NOMO-1 treated with DMSO at 0.1 percent for 48 hours (cell line): ENCODE data around the gene RPL22.
A peak's percentile ranks its signal among the peaks of the same experiment; 100 is the strongest.

Experiments
- DNase-seq: peaks from one replicate; lab custom pipeline; 2025; ENCODE audit not compliant: unreplicated experiment; lab: John Stamatoyannopoulos, UW

RPL22 gene

DNA sequence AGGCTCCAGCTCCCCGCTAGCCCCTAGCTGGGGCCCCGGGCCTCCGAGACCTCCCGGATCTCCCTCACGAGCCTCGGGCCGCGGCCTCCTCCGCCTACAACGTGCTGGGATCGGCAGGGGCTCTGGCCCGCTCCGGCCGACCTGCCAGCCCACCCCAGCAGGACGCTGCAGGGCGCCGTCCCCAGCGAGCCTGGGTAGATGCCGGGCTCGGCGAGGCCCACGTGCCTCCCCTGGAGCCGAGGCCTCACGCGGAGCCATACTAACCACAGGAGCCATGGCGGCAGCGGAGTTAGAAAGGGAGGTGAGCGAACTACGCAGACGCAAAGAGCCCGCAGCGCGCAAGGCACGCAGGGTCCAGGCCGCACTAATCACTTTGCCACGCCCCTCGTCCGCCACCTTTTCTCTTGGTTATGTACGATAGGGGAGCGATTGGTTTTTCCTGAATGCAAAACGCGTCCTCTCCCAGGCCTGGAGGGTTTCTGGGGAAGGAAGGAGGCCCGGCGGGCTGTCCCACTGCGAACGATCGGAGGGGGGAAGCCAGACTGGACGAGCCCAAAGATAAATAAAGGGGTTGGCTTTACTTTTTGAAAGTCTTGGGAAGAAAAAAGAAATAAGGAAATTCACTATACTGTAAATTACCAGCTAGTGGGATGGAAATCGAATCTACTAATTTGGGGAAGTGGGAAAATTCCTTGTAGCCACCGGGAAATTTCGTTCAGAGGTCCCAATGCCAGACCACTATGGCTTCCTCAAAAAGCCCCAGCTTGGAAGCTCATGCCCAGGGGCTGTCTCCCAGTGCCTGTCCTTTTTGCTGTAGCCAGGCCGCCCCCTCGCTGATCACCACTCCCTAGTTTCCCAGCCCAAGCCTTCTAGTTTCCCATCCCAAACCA is at the start of gene RPL22:
Gene RPL22 (minus strand): TSS at position 298 of the 890 bp plus-strand sequence. CDS start 22 bp downstream, at position 276.
- peak; percentile 99 for DNase-seq

DNA sequence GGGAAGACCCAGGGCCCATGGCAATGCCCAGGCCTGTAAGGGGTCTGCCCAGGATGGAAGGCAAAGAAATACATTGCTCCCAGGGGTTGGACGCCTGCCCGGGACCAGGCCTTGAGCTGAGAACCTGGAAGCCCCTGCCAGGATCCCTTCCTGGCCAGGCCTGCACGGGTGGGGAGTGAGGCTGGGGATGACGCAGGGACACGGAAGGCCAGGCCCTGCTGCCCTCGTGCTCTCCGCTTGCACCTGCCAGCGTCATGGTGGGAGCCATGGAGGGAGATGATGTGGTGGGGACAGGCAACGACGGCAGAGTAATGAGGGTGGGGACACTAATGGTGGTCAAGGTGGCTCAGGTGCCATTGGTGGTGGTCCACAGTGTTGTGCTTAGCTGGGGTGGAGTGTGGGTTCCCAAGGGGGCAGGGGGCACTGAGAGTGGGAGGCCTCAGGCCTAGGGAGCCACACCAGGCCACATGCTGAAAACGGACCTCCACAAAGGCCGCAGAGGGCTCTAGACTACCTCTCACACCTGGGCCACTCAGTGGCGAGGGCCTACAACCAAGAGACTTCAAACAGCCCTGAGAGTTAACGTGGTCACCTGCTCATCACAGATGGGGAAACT is 48.9 kb upstream of the RPL22 start:
- no peak for DNase-seq

DNA sequence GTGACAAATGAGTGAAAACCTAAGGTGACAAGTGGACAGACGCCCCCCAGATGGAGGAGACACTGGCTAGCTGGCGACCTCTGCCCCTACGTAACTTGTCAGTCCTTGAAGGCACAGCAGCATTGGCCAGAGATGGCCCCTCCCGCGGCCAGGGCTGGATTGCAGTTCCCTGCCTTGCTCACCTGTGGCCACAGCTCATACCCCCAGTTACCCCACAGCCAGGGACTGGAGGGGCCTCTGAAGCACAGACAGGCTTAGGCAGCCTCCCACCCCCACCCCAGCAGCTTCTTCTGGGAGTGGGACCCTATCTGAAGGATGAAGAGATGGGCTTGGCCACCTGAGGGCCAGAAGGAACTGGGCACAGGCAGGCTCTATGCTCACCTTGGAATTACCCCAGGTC is 48.3 kb upstream of the RPL22 start:
- no peak for DNase-seq

DNA sequence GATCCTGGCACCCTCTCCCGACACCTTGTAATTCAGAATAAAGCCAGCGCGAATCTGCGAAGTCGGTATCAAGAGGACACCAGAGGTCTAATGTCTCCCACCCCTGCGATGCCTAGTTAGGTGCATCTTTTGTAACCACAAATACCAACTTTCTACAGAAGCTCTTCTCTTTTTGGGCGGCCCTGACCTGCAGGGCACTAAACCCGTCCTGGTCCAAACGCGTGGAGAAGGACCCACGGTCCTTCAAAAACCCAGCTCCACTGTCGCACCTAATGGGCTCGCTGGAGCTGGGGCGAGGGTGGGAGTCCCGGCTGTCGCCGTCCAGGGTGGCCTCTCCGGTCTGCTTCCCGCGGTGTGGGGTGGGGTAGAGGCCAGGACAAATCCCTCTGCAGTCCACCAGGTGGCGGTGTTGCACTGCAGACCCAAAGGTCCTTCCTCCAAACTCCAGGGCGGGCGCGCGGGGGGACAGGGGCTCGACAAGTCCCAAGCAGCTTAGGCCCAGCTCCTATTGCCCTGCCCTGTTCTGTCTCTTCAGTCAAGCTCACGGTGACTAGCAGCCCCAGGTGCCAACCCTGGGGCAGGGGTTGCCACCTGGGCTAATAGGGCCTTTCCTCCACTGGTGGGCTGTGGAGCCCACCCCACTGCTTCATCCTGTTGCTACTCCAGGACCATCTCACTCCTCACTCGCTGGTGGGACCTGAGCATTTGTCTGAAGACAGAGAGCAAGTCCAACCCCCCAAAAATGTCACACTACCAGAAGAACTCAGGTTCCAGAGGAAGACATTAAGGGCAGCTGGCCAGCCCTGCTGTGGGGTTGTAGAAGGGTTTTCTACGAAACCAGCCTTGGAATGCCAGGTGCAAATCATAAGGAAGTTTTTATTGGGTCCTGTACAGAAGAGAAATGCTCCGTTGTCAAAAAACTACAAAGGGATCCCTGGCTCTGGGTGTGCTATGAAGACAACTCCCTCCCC is 47.4 kb upstream of the RPL22 start:
- peak; percentile 57 for DNase-seq

DNA sequence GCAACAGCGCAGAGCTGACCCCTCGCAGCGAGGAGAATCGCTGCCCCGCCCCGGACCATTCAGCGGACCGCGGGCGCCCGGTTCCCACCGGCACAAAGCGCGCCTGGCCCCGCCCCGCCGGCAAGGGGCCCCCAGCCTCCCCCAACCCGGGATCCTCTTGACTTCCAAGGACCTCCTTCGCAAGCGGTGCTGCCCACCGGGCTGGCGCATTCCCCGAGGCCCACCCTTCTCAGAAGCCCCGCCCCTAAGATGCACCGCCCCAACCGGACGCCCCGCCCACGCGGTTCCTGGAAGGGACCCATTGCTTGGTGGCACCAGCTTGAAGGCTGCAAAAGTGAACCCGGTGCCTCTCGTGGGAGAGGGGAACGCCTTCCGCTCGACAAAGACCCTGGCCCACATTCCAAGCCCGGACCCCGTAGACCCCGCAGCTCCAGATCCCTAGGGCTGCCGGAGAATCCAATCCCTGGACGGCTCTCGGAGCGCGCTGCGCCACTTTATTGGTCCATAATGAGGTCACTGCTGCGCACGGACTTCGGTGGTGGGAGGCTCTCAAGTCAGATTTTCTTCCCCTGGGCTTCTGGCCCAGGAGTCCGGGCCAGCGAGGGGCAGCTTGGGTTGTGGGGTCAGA is 46.6 kb upstream of the RPL22 start:
- no peak for DNase-seq

DNA sequence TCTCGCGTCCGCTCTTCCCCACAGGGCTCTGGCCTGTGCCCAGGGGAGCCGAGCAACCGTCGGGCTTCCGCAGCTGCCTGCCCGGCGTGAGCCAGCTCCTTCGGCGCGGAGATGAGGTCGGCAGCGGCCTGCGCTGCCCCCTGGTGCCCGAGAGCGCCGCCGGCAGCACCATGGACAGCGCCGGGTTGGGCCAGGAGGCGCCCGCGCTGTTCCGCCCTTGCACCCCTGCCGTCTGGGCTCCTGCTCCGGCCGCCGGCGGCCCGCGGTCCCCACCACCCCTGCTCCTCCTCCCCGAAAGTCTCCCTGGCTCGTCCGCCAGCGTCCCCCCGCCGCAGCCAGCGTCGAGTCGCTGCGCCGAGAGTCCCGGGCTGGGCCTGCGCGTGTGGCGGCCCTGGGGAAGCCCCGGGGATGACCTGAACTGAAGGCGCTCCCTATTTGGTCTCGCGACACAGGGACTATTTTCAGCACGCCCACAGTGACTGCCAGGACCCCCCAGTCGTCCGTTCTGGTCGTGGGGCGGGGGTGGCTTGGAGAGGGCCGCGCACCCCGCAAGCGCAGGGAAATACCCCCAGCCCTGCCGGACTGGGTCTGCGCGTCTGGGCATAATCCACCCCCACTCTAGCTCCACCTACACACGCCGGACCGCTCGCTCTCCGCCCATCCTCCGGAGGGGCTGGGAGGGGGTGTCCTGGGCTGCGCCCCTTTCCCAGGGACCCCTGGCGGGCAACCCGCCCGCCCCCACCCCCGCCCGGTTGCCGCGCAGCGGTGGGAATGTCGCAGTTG is 45.9 kb upstream of the RPL22 start:
- peak; percentile 75 for DNase-seq

DNA sequence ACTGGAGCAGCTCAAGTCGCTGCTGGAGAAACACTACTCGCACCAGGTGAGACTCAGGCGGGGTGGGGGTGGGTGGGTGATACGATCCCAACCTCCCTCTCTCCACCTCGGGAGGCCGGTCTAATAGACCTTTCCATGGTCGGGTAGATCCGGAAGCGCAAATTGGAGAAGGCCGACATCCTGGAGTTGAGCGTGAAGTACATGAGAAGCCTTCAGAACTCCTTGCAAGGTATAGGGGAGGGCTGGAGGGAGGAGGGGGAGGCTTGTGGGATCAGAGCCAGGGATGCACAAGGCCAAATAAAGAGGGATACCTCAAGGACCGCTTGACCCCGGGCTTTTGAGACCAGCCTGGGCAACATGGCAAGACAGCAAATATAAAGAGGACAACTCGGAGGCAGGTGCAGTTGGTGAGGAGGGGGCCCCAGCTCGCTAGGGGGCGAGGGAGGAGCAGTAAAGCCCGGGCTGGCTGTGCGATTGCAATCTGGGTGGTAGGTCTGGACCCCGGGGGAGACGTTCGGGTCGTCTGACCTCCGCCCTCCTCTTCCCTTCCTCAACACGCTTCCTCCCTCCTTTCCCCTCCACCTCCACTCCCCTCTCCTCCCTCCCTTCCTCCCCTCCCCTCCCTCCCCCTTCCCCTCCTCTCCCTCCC is 45.1 kb upstream of the RPL22 start:
- no peak for DNase-seq

DNA sequence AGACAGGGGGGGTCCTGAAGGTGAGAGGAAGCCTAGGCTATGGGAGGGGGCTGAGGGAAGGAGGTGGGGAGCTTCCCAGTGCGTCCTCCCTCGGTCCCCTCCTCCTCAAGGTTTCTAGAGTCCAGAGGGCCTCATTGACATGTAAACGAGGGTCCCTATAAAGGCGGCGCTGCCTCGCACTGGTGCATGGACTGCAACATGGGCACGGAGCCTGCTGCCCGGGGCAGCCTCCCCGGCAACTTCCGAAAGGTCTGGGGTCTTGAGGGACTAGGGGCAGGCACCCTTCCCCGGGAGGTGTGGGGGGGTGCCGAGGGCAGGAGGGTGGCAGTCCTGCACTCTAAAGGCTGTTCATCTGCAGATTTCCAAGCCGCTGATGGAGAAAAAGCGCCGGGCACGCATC is 44.6 kb upstream of the RPL22 start, which contains the start of gene HES3:
Gene HES3 (plus strand): TSS at position 187 of the 400 bp plus-strand sequence. CDS start 187 bp downstream, at position 374.
- no peak for DNase-seq

DNA sequence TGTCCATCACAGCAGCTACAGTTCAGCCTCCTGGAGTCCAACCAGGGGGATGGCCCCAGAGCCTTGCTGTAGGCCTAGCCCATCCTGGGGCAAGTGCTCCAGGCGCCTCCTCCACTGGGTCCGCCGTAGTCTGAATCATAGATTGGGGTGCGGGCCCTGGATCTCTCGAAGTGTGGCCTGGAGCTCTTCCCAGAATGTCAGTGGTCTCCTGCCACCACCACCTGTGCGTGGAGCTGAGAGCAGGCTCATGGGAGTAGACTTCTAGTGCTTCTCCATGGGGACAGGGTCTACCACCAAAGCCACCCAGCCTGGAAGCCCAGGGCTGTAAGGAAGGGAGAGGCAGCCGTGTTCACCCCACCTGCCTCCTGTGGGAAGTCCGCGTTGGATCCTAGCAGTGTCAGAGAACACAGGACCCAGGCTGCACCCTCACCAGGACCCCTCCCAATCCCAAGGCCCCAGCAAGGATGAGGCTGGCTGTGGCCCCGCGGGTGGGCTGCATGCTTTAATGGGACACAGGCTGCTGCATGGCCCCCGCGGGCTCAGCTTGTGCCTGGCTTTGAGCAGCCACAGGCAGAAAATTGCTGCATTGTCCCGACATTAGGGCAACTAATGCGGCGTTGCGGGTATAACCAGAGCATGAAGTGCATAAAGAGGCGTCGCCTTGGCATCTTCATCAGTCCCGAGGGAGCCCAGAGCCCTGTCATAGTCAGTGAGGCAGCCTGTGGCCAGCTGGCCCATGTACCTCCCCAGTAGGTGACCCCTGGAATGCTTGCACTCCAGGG is 43.8 kb upstream of the RPL22 start:
- DNase-seq, result no peak

DNA sequence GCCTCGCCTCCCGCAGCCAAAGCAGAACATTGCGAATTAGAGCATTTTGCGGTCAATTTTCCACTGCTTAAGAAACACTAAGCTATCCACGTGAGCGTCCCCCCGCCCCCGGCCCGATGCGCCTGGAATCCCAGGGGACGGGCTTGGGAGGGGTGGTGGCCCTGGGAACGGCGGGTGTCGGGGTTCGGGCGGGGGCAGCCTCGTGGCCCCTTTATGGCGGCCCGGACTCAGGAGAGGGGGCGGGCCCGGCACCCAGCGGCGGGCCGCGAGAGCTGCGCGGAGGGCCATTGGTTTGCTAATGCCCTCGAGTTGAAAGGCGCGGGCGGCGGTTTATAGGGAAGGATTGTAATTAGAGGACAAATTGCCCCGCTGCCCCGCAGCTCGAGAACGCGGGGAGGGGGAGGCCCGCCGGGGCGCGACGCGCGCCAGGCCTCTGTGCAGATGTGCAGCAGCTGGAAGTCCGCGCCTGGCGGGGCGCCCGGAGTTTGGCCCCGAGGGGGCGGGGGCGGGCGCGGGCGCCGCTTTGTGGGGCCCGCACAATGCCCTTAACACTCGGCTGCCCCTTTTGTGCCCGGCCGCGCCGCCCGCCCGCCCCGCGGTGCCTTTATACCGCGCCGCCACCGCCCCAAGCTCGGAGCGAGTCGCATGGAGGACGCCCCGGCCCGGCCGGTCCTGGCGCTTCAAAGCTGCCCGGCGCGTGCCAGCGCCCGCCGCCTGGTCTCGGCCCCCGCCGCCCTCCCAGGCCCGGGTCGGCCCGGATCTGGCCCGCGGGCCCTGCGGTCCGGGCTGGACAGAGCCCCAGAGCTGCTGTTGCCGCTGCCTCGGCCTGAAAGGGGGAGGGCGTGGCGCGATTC is 42.7 kb upstream of the RPL22 start:
- no peak for DNase-seq

DNA sequence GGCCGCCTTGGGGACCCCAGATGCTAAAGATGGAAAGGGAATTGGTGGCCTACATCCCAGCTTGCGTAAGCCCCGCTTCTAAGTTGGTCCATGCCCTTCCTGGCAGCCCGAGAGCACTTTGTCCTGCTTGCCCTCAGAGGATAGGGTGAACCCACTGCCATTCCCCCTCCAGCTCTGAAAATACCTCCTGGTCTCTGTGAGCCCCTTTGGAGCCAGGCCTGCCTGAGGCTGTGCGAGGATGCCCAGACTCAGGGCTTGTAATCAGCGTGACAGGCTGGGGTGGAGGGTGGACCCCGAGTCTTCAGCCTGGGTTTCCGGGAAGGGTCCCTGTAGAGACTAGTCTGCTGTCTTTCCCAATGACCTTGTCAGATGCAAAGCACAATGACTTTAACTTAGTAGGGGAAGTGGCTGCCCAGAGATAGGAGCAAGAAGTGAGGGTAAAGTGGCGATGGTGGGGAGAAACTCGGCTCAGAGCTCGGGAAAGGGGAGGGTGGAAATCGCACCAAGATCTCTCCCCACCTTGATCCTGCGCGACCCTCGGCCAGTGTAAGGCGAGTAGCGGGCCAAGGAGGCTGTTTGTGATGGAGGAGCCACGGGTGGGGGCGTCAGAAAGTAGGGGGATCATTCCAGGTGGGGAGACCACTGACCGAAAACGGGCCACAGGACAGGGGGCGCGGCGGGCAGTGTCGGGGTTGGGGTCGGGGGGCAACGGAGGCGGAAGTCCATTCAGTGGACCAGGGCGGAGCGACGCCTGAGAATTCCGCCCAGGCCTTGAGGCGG is 41.9 kb upstream of the RPL22 start:
- no peak for DNase-seq

DNA sequence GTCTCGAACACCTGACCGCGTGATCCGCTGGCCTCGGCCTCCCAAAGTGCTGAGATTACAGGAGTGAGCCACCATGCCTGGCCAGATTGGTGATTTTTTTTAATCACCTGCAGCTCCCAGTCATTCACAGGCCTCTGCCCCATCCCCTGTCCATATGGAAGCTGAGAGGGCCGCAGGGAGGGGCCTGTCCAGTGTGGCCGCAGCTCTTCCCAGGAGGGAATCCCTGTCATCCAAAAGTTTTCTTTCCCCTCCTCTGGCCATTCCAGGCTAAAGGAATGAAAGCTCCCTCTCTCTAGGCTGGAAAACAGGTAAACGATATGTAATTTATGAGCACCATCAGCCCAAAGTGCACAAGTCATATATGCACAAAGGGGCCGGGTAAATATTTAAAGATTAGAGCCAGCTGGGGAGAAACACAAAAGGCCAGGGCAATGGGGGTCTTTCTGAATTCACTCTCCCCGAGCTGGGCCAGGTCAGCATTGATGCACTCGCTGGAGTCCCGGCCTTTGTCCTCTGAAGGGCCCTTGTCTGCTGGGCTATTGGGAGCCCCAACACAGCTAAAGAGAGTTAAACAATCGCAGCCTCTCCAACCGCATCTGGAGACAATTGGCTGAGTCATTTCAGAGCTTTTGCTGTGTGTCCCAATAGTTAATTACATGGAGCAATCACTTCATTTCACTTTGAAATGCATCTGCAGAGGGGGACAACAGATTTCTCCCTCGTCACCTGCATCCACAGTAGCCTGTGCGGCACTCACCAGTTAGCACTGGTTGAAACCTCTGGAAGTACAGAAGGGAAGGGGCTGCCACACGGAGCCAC is 40.8 kb upstream of the RPL22 start:
- DNase-seq, result peak; percentile 74

DNA sequence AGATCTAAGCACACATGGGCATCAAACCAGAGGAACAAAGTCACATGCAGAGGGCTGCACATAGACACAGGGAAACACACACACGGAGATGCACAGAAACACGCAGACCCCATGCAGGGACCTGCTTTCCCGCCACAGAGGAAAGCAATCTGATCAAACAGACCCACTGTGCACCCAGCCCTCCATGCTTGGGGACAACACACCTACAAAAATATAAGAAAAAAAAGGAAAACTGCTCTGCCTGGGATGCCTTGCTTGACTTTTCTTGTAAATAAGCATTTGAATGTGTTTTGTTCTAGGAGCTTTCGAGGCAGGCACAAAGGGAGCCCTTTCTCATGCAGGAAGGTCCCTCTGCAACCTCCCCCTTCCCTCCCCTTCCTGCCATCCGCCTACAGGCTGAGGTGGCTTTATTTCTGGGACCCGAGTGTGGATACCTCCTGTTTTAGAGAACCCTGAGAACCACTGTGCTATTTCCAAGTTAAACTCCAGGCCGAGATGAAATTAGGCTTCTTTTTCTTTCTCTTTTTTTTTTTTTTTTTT is 39.9 kb upstream of the RPL22 start:
- DNase-seq, result no peak

DNA sequence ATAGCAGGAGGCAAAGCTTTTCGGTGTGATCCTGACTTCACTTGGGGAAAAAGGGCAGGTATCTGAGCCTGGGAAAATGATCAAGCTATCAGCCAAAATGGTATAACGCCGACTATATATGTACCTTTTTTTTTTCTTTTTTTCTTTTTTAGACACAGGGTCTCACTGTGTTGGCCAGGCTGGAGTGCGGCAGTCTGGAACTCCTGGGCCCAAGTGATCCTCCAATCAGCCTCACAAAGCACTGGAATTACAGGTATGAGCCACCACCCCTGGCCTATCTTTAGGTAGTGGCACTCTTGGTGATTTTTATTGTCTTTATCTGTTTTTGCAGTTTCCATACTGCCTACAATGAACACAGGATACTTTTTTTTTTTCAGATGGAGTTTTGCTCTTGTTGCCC is 37.7 kb upstream of the RPL22 start:
- DNase-seq, result no peak

DNA sequence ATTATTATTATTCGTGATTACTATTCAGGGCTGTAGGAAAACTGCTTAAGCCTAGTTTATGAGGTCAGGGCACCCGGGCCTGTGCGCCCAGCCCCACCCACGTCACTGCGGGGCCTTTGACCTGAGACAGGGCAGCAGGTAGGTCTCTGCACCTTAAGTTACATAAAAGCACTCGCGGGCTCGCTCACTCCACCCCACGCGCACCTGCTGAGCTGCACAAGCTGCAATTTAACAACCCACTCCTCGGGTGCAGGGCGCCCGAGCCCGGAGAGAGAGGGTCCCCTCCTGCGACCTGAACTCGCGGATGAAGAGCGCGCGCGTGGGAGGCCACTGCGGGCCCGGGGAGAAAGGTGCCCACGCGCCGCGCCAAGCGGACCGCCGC is 35.9 kb upstream of the RPL22 start:
- no peak for DNase-seq
